WTC11 (cell line): ENCODE data around the gene METTL4. TPM values are rescaled to one million over a fixed set of nuclear protein-coding genes. Genes with fewer than 3 reads are reported as not detected.

Source experiments
- ATAC-seq: fragments of 200-7000 bp; cut with Tn5 transposase; 2 replicates; pipeline ENCODE4 v1.10.0; 2021; ENCODE audit warnings: mild to moderate bottlenecking, moderate library complexity
- CTCF ChIA-PET: fragments of 300-600 bp; sonication (Branson Sonifier 250); formaldehyde crosslinking; loops from one replicate; lab custom pipeline; 2021; ENCODE audit warnings: antibody characterized with exemption; lab: Charles Lee
- POLR2A ChIA-PET: fragments of 350-600 bp; sonication (Branson Sonifier 250); formaldehyde crosslinking; loops from one replicate; lab custom pipeline; 2021; ENCODE audit warnings: antibody characterized with exemption; lab: Charles Lee
- DNase-seq: peaks from one replicate; pipeline ENCODE4 v3.0.0; 2021; ENCODE audit warnings: low spot score
- H3K27ac Mint-ChIP-seq: 2 replicates; pipeline ENCODE4 v1.8.0; 2021; ENCODE audit warnings: mixed read lengths
- H3K27me3 Mint-ChIP-seq: 2 replicates; pipeline ENCODE4 v1.8.0; 2021; ENCODE audit warnings: low read depth, mild to moderate bottlenecking, moderate library complexity, mixed read lengths
- H3K36me3 Mint-ChIP-seq: 2 replicates; pipeline ENCODE4 v1.8.0; 2021; ENCODE audit warnings: mixed read lengths
- H3K4me1 Mint-ChIP-seq: 2 replicates; pipeline ENCODE4 v1.8.0; 2022; ENCODE audit warnings: mixed read lengths
- H3K4me3 Mint-ChIP-seq: 2 replicates; pipeline ENCODE4 v1.8.0; 2021; ENCODE audit warnings: mild to moderate bottlenecking, moderate library complexity, mixed read lengths
- H3K9me3 Mint-ChIP-seq: 2 replicates; pipeline ENCODE4 v1.8.0; 2021; ENCODE audit warnings: mixed read lengths
- ESRRA ChIP-seq: sonication (generic); formaldehyde crosslinking; IDR thresholded peaks from 2 replicates; pipeline ENCODE4 v1.8.1; 2022; ENCODE audit warnings: mild to moderate bottlenecking, missing genetic modification reagents, borderline replicate concordance
- FOXJ3 ChIP-seq: sonication (generic); formaldehyde crosslinking; IDR thresholded peaks from 2 replicates; pipeline ENCODE4 v1.9.0; 2021; ENCODE audit warnings: missing genetic modification reagents, mild to moderate bottlenecking, borderline replicate concordance
- FOXP1 ChIP-seq: sonication (generic); formaldehyde crosslinking; IDR thresholded peaks from 2 replicates; pipeline ENCODE4 v1.8.0; 2022; ENCODE audit warnings: missing genetic modification reagents, mild to moderate bottlenecking, moderate library complexity, borderline replicate concordance
- KAT7 ChIP-seq: sonication (generic); formaldehyde crosslinking; IDR thresholded peaks from 2 replicates; pipeline ENCODE4 v1.8.1; 2023; ENCODE audit warnings: missing genetic modification reagents, mild to moderate bottlenecking, borderline replicate concordance
- NFYB ChIP-seq: sonication (generic); formaldehyde crosslinking; conservative IDR thresholded peaks from 2 replicates; pipeline ENCODE4 v1.8.0; 2022; ENCODE audit warnings: low read depth, missing genetic modification reagents
- NR1H2 ChIP-seq: sonication (generic); formaldehyde crosslinking; IDR thresholded peaks from 2 replicates; pipeline ENCODE4 v1.9.0; 2021; ENCODE audit warnings: mild to moderate bottlenecking, moderate library complexity, missing genetic modification reagents
- NR2C2 ChIP-seq: sonication (generic); formaldehyde crosslinking; IDR thresholded peaks from 2 replicates; pipeline ENCODE4 v1.8.0; 2022; ENCODE audit warnings: mild to moderate bottlenecking, missing genetic modification reagents
- SP1 ChIP-seq: sonication (generic); formaldehyde crosslinking; conservative IDR thresholded peaks from 2 replicates; pipeline ENCODE4 v1.8.1; 2022; ENCODE audit warnings: missing genetic modification reagents
- TCF7 ChIP-seq: sonication (generic); formaldehyde crosslinking; IDR thresholded peaks from 2 replicates; pipeline ENCODE4 v1.8.0; 2022; ENCODE audit warnings: mild to moderate bottlenecking, low read depth, missing genetic modification reagents, moderate library complexity
- TEAD4 ChIP-seq: sonication (generic); formaldehyde crosslinking; IDR thresholded peaks from 2 replicates; pipeline ENCODE4 v1.8.0; 2022; ENCODE audit warnings: mild to moderate bottlenecking, missing genetic modification reagents
- ZNF423 ChIP-seq: fragments of 250-450 bp; sonication (Bioruptor Pico); IDR thresholded peaks from 2 replicates; pipeline ENCODE4 v2.1.2; 2022; ENCODE audit warnings: mild to moderate bottlenecking, moderate library complexity
- total RNA-seq: library from RNA; stranded (reverse); gene quantifications from 3 replicates; pipeline ENCODE4 v1.2.3, GENCODE V29; 2021
- TF ChIP-seq, protein P1 (sequence below): sonication (generic); formaldehyde crosslinking; IDR thresholded peaks from 2 replicates; pipeline ENCODE4 v1.8.0; 2022; ENCODE audit warnings: mild to moderate bottlenecking, missing genetic modification reagents
- TF ChIP-seq, protein P2 (sequence below): sonication (generic); formaldehyde crosslinking; IDR thresholded peaks from 2 replicates; pipeline ENCODE4 v1.8.0; 2022; ENCODE audit warnings: missing genetic modification reagents
- TF ChIP-seq, protein P3 (sequence below): sonication (generic); formaldehyde crosslinking; IDR thresholded peaks from 2 replicates; pipeline ENCODE4 v1.8.1; 2022; ENCODE audit warnings: low read depth, mild to moderate bottlenecking, moderate library complexity, missing genetic modification reagents, borderline replicate concordance
- TF ChIP-seq, protein P4 (sequence below): sonication (generic); formaldehyde crosslinking; IDR thresholded peaks from 2 replicates; pipeline ENCODE4 v1.8.1; 2023; ENCODE audit warnings: mild to moderate bottlenecking, missing genetic modification reagents, moderate library complexity
- TF ChIP-seq, protein P5 (sequence below): fragments of 250-450 bp; sonication (Bioruptor Pico); conservative IDR thresholded peaks from 2 replicates; pipeline ENCODE4 v1.9.0; 2021; ENCODE audit warnings: mild to moderate bottlenecking
- TF ChIP-seq, protein P6 (sequence below): sonication (generic); formaldehyde crosslinking; IDR thresholded peaks from 2 replicates; pipeline ENCODE4 v1.8.1; 2022; ENCODE audit warnings: mild to moderate bottlenecking, missing genetic modification reagents, moderate library complexity, borderline replicate concordance
- TF ChIP-seq, protein P7 (sequence below): fragments of 250-450 bp; sonication (Bioruptor Pico); IDR thresholded peaks from 2 replicates; pipeline ENCODE4 v1.9.0; 2021; ENCODE audit warnings: moderate library complexity, mild to moderate bottlenecking, inconsistent platforms, borderline replicate concordance
- TF ChIP-seq, protein P8 (sequence below): sonication (generic); formaldehyde crosslinking; IDR thresholded peaks from 2 replicates; pipeline ENCODE4 v1.8.1; 2022; ENCODE audit warnings: missing genetic modification reagents, borderline replicate concordance

METTL4 gene
- total RNA-seq, 1 experiment from 2014 or later: 9.8 TPM

DNA sequence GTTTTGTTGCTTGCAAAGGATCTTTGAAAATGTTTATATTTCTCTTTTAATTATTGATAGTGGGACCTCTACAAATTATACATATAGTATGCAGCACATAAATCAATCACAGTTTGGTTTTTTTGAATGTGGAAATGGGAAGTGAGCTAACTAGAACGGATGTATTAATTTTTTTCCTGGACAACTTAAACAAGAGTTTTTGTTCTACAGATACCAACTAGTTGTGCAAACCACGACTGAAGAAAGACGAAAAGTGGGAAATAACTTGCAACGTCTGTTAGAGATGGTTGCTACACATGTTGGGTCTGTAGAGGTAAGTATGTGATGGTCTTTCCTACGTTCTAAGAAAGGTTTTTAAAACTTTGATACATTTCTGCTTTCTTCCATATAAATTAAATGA is 39.2 kb upstream of the METTL4 start:
- Mint-ChIP-seq H3K27ac (no peak overlapping the region), H3K4me3 (no peak overlapping the region), H3K36me3 (peaks cover 62% of the 10 kb centered on the region), H3K4me1 (no peaks in the 10 kb centered on the region), H3K27me3 (no peaks in the 10 kb centered on the region), H3K9me3 (no peaks in the 10 kb centered on the region)
- CTCF ChIA-PET: no interaction called here
- POLR2A ChIA-PET: no interaction called here
- DNase-seq: no peak
- no peak for ATAC-seq
- no peak for TF ChIP-seq SP1 (CRISPR knock-in tag)
- no peak for TF ChIP-seq KAT7 (CRISPR knock-in tag)
- no peak for TF ChIP-seq ZNF423 (CRISPR knock-in tag)
- TF ChIP-seq, protein P1, sequence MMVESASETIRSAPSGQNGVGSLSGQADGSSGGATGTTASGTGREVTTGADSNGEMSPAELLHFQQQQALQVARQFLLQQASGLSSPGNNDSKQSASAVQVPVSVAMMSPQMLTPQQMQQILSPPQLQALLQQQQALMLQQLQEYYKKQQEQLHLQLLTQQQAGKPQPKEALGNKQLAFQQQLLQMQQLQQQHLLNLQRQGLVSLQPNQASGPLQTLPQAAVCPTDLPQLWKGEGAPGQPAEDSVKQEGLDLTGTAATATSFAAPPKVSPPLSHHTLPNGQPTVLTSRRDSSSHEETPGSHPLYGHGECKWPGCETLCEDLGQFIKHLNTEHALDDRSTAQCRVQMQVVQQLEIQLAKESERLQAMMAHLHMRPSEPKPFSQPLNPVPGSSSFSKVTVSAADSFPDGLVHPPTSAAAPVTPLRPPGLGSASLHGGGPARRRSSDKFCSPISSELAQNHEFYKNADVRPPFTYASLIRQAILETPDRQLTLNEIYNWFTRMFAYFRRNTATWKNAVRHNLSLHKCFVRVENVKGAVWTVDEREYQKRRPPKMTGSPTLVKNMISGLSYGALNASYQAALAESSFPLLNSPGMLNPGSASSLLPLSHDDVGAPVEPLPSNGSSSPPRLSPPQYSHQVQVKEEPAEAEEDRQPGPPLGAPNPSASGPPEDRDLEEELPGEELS (CRISPR knock-in tag): no peak
- TF ChIP-seq FOXP1 (CRISPR knock-in tag): no peak
- no peak for TF ChIP-seq FOXJ3 (CRISPR knock-in tag)
- TF ChIP-seq TEAD4 (CRISPR knock-in tag): no peak
- no peak for TF ChIP-seq ESRRA
- TF ChIP-seq, protein P2, sequence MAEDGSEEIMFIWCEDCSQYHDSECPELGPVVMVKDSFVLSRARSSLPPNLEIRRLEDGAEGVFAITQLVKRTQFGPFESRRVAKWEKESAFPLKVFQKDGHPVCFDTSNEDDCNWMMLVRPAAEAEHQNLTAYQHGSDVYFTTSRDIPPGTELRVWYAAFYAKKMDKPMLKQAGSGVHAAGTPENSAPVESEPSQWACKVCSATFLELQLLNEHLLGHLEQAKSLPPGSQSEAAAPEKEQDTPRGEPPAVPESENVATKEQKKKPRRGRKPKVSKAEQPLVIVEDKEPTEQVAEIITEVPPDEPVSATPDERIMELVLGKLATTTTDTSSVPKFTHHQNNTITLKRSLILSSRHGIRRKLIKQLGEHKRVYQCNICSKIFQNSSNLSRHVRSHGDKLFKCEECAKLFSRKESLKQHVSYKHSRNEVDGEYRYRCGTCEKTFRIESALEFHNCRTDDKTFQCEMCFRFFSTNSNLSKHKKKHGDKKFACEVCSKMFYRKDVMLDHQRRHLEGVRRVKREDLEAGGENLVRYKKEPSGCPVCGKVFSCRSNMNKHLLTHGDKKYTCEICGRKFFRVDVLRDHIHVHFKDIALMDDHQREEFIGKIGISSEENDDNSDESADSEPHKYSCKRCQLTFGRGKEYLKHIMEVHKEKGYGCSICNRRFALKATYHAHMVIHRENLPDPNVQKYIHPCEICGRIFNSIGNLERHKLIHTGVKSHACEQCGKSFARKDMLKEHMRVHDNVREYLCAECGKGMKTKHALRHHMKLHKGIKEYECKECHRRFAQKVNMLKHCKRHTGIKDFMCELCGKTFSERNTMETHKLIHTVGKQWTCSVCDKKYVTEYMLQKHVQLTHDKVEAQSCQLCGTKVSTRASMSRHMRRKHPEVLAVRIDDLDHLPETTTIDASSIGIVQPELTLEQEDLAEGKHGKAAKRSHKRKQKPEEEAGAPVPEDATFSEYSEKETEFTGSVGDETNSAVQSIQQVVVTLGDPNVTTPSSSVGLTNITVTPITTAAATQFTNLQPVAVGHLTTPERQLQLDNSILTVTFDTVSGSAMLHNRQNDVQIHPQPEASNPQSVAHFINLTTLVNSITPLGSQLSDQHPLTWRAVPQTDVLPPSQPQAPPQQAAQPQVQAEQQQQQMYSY (CRISPR knock-in tag): no peak
- TF ChIP-seq, protein P3, sequence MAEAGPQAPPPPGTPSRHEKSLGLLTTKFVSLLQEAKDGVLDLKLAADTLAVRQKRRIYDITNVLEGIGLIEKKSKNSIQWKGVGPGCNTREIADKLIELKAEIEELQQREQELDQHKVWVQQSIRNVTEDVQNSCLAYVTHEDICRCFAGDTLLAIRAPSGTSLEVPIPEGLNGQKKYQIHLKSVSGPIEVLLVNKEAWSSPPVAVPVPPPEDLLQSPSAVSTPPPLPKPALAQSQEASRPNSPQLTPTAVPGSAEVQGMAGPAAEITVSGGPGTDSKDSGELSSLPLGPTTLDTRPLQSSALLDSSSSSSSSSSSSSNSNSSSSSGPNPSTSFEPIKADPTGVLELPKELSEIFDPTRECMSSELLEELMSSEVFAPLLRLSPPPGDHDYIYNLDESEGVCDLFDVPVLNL: no peak
- TF ChIP-seq NR2C2 (CRISPR knock-in tag): no peak
- TF ChIP-seq NFYB (CRISPR knock-in tag): no peak
- TF ChIP-seq, protein P4, sequence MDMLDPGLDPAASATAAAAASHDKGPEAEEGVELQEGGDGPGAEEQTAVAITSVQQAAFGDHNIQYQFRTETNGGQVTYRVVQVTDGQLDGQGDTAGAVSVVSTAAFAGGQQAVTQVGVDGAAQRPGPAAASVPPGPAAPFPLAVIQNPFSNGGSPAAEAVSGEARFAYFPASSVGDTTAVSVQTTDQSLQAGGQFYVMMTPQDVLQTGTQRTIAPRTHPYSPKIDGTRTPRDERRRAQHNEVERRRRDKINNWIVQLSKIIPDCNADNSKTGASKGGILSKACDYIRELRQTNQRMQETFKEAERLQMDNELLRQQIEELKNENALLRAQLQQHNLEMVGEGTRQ (CRISPR knock-in tag): no peak
- TF ChIP-seq, all 79 proteins: peak for 0

DNA sequence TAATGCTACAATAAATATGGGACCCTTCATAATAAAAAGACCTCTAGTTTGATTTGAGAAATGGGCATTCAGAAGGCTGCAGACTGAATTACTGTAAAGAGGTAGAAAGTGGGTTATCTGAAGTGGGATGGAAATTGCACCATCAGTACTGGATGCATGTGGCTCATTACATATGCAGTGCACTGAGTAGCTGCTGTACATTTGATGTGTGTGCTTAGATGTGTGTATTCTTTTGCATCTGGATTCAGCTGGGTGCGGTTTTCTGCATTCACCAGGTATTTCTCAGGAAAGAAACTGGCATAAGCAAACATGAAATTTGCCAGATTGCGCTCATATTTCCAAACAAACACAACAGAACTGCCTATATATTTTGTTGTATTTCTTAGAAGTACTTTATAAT is 38.3 kb upstream of the METTL4 start:
- Mint-ChIP-seq H3K4me1 (no peaks in the 10 kb centered on the region), H3K9me3 (no peaks in the 10 kb centered on the region), H3K27ac (no peak overlapping the region), H3K27me3 (no peaks in the 10 kb centered on the region), H3K36me3 (peaks cover 53% of the 10 kb centered on the region), H3K4me3 (no peak overlapping the region)
- CTCF ChIA-PET: no interaction called here
- POLR2A ChIA-PET: no interaction called here
- DNase-seq (no peak), ATAC-seq (no peak)
- TF ChIP-seq, protein P5, sequence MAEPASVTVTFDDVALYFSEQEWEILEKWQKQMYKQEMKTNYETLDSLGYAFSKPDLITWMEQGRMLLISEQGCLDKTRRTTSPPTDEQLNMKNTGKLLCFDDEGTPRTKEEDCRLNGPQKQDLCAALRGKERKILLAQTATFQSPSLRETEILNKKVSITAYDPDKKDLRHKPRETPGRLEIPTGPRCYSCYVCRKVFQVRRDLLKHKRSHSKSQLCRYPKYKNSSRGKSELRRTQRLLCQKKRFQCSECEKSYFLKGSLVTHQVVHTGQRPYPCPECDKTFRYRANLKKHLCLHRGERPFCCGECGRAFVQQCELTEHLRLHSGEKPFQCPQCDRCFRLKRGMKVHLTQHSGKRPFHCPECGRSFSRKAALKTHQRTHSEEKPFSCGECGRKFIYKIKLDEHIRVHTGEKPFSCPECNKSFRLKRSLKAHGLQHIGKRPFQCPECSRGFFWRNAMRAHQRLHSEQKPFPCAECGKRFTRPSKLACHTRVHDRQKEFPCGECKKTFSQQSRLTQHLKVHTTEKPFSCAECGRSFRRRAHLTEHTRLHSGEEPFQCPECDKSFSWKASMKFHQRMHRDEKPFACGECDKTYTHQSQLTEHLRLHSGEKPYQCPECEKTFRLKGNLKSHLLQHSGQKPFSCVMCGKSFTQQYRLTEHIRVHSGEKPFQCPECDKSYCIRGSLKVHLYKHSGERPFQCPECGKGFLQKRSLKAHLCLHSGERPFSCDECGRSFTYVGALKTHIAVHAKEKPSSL (CRISPR knock-in tag): no peak
- no peak for TF ChIP-seq NR1H2 (CRISPR knock-in tag)
- TF ChIP-seq, protein P6, sequence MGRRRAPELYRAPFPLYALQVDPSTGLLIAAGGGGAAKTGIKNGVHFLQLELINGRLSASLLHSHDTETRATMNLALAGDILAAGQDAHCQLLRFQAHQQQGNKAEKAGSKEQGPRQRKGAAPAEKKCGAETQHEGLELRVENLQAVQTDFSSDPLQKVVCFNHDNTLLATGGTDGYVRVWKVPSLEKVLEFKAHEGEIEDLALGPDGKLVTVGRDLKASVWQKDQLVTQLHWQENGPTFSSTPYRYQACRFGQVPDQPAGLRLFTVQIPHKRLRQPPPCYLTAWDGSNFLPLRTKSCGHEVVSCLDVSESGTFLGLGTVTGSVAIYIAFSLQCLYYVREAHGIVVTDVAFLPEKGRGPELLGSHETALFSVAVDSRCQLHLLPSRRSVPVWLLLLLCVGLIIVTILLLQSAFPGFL (CRISPR knock-in tag): no peak
- no peak for TF ChIP-seq TCF7 (CRISPR knock-in tag)
- TF ChIP-seq, protein P7, sequence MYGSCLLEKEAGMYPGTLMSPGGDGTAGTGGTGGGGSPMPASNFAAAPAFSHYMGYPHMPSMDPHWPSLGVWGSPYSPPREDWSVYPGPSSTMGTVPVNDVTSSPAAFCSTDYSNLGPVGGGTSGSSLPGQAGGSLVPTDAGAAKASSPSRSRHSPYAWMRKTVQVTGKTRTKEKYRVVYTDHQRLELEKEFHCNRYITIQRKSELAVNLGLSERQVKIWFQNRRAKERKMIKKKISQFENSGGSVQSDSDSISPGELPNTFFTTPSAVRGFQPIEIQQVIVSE (CRISPR knock-in tag): no peak
- TF ChIP-seq, protein P8, sequence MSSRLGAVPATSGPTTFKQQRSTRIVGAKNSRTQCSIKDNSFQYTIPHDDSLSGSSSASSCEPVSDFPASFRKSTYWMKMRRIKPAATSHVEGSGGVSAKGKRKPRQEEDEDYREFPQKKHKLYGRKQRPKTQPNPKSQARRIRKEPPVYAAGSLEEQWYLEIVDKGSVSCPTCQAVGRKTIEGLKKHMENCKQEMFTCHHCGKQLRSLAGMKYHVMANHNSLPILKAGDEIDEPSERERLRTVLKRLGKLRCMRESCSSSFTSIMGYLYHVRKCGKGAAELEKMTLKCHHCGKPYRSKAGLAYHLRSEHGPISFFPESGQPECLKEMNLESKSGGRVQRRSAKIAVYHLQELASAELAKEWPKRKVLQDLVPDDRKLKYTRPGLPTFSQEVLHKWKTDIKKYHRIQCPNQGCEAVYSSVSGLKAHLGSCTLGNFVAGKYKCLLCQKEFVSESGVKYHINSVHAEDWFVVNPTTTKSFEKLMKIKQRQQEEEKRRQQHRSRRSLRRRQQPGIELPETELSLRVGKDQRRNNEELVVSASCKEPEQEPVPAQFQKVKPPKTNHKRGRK: no peak
